GM18511 (cell line): ENCODE data around the gene ERBB4.

Experiments used
- ATAC-seq: cut with Tn5 transposase; IDR thresholded peaks from one replicate; pipeline ENCODE4 v1.9.1; 2021; ENCODE audit warnings: mild to moderate bottlenecking, moderate library complexity; ENCODE audit not compliant: unreplicated experiment

The ERBB4 gene

GRCh38 chr2:212538305-212539071 is at the start of gene ERBB4:
Gene ERBB4 (minus strand): TSS chr2:212538802. CDS start chr2:212538530, 272 bp downstream.
- peak; percentile 25 for ATAC-seq

- no peak for ATAC-seq
Observed at GRCh38 chr2:212580117-212580516, 41.5 kb upstream of the ERBB4 start.

DNA sequence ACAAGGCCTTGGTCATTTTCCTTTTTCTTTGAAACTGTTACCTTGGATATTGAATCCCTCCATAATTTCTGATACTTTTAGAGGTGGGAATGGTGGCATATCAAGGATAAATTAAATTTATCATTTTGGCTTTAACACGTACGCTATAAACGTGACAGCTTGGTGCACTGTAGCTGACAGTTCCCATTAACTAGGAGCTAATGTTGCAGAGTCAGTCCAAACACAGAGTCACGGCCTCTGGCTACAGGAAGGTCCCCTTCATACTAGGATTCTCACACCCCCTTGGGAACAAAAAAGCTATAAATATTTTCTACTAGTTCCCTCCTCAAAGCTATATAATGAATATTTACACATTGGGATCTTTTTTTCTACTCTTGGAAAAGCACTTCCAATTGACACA is 17.7 kb upstream of the ERBB4 start:
- no peak for ATAC-seq

DNA sequence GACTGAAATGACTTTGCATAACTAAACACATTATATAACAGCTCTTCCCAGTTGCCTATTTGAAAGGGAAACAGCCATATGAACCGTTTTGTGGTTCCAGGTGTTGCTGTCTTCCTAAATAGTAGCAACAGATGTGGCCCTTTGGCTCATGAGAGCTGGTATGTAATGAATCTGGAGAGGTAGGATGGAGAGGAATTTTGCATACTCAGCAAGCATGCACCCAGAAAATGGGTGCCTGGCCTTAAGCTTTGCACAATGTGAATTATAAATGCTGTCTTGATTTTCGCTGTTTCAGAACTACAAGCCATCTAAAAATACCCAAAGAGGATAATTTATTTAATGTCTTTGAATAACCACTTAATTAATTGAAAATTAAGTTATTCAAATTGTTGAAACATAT is 15.6 kb upstream of the ERBB4 start:
- ATAC-seq = no peak

GRCh38 chr2:212549941-212550340 is 11.3 kb upstream of the ERBB4 start:
- ATAC-seq = no peak

GRCh38 chr2:212549463-212549862 is 10.9 kb upstream of the ERBB4 start:
- ATAC-seq = no peak

DNA sequence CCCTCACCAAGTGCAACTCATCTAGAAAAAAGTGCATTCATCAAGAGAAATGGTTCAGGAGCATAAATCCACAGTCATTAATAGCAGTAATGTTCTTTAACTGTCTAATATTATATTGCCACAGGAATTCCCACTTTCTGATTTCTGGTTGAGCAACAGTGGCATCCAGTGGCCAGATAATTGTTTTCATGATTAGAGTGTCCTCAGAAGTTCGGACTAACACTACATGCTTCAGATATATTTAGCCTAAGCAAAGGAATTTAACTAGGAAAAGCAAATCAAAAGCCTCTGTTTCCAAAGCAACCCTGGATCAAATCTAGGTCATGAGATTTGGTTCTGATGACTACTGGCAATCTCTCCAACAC is 9.8 kb upstream of the ERBB4 start:
- peak; percentile 52 for ATAC-seq

DNA sequence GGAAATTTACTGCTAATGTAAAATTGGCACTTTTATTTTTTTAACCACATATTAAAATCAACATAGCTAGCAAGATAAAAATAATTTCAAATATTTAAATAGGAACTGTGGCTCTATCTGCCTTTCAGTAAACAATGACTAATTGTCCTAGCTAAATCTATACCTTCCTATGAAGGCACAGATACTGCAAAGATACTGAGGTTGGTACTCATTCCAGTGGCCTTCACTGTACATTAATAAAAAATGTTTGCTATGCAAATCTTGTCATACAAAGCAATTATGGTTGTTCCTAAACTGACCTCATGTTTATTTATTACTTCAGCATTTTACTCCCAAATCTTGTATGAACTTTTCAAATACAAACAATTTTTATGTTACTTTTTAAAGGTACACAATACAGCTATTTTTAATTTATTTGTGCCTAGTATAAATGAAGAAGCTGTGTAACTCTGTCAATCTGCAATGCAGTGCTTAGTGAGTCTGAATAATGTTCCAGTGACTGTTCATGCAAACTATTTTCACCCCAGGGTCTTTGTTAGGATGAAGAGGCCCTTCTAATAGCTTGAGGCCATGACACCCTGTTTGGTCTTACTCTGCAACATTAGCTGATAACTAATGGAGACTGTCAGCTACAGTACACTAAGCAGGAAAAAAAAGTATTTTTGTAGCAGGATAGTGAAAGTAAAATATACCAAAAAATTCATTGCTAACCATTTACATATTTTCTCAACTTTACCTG is 9.3 kb upstream of the ERBB4 start:
- ATAC-seq = peak; percentile 16

DNA sequence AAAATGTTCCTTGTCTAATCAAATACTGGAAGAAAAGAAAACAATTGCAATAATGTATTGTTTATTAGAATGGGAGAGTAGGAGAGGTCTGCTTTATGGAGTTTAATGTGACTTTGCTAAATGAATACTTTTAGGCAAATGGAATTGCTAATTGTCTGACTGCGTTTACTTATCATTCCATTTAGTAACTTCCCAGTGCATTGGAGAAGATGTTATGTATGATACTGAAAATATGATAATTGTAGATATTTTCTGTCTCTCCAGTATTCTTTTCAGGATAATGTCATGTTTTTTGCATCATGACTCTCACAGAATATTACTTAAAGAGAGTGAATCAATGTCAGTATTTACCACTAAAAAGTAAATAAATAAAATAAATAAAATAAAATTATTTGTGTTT is 8.1 kb upstream of the ERBB4 start:
- ATAC-seq = no peak

DNA sequence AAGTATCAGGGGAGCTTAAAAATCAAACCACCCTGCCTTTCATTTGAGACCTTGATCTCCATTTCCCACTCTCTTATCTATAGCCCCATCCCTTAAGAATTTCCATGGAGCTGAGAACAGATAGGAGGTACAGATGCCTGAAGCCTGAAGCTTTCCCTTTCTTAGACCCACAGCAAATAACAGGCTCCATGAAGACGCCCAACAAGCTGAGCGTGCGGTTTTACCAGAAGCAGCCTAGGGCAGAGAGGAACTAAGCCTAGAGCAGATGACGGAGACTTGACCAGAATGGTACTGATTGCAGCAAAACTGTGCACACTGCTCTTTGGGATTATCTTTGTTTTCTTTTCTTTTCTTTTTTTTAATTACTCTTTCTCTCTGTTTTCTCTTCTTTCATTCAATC is 1.7 kb upstream of the ERBB4 start:
- no peak for ATAC-seq

- no peak for ATAC-seq
Observed at GRCh38 chr2:212539072-212539880, 674 bp upstream of the ERBB4 start.

GRCh38 chr2:212537726-212538304 is 787 bp downstream of the ERBB4 start:
- peak; percentile 37 for ATAC-seq

DNA sequence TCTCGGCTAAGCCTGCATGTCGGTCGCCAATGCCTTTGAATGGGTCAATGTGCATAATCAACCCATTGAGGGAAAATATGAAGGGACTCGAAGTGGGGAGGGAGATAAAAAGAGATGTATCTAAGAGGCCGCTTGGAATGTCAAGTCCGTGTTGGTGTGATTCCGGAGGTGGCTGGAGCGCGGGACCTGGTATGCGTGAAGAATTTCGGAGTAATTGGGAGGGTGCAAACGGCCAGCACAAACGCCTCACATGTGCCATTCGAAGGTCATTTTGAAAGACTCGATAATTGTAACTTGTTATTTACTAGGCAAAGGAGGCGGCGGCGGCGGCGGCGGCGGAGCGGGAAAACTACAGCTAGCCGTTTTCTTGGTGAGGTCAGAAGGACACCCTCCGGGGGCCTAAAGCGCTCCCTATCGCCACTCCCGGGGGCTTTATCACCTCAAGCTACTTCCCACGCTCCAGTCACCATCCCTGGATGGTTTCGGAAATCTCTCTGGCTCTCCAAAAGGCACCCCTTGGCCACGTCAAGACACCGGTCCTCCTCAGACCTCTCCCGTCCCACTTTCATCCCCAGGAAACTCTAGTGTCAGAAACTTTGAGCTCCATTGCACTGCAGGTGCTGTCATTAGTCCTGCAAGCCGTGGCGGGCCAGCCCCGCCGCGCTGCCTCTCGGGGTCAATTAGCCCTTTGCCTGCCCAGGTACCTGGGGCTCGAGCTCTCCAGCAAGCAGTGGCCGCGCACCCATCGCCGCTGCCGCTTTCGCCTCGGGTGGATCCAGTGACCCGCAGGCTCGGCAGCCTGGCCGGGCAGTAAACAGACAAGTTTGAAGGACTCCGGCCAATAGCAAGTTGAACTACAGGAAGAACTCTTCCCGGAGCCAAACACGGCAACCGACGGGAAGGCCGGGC is 1.5 kb downstream of the ERBB4 start:
- peak; percentile 30 for ATAC-seq

- ATAC-seq = no peak
Observed at GRCh38 chr2:212535996-212536816, 2.4 kb downstream of the ERBB4 start.

DNA sequence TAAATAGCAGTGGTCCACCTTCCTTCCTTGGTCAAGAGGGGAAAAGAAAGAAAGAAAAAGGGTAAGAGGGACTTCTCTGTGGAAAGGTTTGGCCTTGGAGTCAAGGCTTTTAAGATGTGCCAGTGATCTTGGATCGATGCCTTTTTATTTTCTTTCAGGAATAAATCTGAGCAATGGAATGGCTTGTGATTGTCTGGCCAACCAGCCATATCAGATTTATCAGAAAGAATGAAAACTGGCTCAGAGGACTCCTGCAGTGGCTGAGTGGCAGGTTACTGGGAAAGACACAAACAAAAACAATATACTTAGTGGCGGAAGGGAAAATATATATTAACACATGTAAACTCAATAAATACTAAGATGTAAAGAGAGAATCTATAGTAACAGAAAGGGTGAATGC is 4.3 kb downstream of the ERBB4 start:
- no peak for ATAC-seq

DNA sequence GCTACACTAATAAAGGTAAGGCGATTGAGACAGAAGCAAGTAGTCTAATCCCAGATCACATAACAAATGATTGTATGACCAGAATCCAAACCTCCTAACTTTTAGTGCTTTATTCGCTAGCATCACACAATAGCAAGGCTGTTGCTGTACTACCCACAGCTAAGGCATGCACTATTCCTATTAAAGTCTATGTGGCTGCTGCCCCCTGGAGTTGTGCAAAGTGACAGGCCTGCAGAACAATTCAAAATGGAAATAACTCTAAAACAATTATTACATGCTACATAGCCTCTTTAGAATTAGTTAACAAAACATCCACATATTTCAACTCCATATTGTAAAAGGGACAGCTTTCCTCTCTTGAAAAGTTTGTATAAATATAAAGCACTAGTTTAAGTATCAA is 6.0 kb downstream of the ERBB4 start:
- ATAC-seq = no peak

DNA sequence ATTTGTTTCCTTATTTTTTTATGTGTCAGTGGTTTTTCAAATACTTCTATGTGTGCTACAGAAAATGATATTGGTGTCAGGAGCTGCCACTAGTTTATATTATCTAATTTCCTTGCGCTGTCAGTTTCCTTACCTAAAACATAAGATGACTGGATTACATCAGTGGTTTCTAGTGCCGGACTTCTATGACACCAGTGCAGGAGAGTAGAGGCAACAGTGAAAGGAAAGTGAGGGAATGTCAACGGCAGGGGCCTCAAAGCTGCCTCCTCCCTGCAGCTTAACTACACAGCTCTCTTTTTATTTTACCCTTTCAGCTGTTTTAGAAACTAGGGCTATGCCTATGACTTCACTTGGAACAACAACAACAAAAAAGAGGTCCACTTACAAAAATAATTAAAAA is 6.5 kb downstream of the ERBB4 start:
- no peak for ATAC-seq

DNA sequence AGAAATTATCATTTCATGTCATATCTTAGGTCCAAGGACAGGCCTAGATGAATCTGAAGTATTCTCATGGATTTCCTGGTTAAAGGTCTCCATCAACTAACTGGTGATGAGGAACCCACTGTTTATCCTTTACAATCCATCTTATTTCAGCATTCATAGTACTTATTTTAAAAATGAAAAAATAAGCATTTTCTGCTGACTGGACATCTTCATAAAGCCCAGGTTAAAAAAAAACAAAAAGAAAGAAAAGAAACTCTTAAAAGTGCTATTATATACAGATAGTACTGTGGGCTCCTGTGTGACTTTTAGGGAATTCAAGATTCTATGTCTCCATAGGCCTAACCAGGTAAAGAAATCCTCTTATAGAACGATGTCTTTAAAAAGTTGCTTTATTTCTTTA is 7.1 kb downstream of the ERBB4 start:
- ATAC-seq = no peak

DNA sequence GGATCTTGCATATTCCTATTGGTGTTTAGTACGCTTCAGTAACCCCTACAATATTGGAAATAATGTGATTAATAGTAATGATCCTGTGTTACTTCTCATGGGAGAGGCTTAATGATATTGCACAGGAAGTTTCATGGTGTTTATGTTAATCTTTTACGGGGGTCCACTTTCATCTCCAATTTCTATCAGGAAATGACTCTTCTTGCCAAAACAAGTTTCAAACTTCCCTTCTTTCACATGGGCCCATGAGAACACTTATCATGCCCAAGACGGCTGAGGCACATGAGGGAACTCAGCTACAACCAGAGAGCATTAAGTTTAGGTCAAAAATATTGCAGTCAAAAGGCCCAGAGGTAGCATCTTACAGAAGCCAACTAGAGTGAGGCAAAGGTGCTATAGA is 7.6 kb downstream of the ERBB4 start:
- no peak for ATAC-seq
